GM12865 (cell line): ENCODE results near the gene REEP6.
A peak's percentile ranks its signal among the peaks of the same experiment; 100 is the strongest.

ENCODE experiments used
- DNase-seq: peaks from one replicate; pipeline ENCODE4 v3.0.0; 2010; ENCODE audit warnings: low read depth
- H3K4me3 ChIP-seq: 2 replicates; pipeline ENCODE4 v1.5.1; 2011; ENCODE audit warnings: mild to moderate bottlenecking, low read depth, low read length, control low read depth
- CTCF ChIP-seq: IDR thresholded peaks from 2 replicates; pipeline ENCODE4 v1.5.1; 2011; ENCODE audit warnings: low read length, control low read depth, low read depth, inconsistent platforms; ENCODE audit not compliant: insufficient read depth; ENCODE audit errors: missing control alignments

The REEP6 gene

DNA sequence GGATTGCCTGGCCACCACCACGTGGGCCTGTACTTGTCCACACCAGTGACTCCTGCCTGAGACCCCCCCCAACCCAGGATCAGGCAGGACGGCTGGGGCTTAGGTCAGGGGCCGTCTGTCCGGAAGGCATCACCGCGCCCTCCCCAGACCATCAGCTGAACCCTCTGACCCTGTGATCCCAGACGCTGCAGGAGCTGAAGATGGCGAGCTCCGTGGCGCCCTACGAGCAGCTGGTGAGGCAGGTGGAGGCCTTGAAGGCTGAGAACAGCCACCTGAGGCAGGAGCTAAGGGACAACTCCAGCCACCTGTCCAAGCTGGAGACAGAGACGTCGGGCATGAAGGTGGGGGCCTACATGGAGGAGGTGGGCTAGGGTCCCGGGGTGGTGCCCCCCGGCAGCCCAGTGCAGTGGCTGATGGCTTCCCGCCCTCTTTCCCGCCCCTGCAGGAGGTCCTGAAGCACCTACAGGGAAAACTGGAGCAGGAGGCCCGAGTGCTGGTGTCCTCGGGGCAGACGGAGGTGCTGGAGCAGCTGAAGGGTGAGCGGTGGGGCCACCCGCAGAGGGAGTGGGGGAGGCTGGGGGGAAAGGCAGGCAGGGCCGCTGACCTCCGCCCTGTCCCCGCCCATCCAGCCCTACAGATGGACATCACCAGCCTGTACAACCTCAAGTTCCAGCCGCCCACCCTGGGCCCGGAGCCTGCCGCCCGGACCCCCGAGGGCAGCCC, 38.0 kb upstream of the REEP6 start:
- no peak overlapping the region for H3K4me3 ChIP-seq
- DNase-seq, result no peak
- TF ChIP-seq CTCF, result no peak

GRCh38 chr19:1453525-1454364, 37.2 kb upstream of the REEP6 start:
- TF ChIP-seq CTCF, result no peak
- H3K4me3 ChIP-seq, result no peak overlapping the region
- no peak for DNase-seq

DNA sequence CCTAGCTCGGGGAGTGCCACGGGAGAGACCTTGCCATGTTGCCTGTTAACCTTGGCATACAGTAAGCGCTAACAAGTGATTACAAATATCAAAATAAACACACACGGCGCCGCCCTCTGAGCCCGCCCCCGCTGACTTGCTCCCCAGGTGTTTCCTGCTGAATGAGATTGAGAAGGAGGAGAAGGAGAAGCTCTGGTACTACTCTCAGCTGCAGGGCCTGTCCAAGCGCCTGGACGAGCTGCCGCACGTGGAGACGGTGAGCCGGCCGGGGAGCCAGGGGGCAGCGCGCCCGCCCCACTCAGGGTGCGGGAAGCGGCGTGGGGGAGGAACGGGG, 36.0 kb upstream of the REEP6 start:
- DNase-seq, result no peak
- TF ChIP-seq CTCF, result no peak
- H3K4me3 ChIP-seq, result no peak overlapping the region

DNA sequence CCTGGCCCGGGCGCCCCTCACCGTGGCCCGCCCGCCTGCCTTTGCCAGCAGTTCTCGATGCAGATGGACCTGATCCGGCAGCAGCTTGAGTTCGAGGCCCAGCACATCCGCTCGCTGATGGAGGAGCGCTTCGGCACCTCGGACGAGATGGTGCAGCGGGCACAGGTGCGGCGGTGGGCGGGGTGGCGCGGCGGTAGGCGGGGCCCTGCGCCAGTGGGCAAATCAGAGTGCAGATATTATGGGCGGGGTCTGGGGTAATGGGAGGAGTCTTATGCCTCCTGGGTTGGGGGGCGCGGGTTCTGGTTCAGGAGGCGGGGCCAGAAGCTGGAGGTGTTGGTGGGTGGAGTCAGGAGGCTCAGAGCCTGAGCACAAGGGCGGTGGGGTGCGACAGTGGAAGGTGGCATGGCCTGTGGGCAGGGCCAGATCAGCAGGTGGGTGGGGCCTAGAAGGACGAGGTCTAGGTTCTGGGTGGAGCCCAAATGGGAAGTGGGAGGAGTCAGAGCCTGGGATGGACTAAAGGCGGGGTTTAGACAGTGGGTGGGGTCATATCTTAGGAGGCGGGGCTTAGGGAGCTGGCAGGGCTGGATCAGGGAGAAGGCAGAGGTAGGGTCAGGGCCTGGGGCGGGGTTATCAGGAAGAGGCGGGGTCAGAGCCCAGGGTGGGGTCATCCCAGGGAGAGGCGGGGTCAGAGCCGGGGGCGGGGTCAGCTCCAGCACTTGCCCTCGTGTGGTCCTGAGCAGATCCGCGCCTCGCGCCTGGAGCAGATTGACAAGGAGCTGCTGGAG, 35.5 kb upstream of the REEP6 start:
- H3K4me3 ChIP-seq, result no peak overlapping the region
- TF ChIP-seq CTCF, result no peak
- peak; percentile 68 for DNase-seq

DNA sequence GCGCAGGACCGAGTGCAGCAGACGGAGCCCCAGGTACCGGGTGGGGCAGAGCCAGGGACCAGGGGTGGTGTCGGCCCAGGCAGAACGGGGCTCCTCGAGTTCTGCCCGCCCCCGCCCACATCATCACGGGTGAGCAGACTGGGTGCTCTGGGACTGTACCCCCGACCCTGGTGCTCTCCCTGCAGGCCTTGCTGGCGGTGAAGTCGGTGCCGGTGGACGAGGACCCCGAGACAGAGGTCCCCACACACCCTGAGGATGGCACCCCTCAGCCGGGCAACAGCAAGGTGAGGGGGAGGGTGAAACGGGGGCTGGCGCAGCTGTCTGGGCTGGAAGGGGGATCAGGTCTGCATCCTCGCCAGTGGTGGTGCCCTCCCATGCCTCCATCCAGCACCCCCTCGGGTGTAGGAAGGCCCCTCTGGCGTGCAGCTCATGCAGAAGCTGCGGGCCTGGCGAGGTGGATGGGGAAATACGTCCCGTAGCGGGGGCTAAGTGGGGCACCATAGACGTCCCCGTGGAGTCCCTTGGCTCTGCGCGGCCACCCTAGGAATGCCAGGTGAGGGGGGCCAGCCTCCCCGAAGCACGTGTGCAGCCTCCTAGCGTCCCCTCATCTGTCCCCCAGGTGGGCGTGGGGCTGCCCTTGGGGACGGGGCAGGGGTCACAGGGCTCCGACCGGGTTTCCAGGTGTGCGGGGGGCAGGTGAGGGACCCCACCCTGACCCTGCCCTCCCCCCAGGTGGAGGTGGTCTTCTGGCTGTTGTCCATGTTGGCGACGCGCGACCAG, 34.7 kb upstream of the REEP6 start:
- no peak overlapping the region for H3K4me3 ChIP-seq
- DNase-seq, result no peak
- TF ChIP-seq CTCF, result no peak

GRCh38 chr19:1457031-1457739, 33.8 kb upstream of the REEP6 start:
- no peak for DNase-seq
- no peak for TF ChIP-seq CTCF
- no peak overlapping the region for H3K4me3 ChIP-seq
